HL-60/S4 treated with retinoic acid at 250 ng/mL for 4 days and 3 days (cell line): ENCODE results near the gene KCNQ1OT1.
"Not testable (repeated sequence)": the region's sequence is repeated elsewhere in the genome, so short reads cannot be mapped to it uniquely, and the experiment has no call there.

ENCODE experiments used
- in situ Hi-C: fragments of 300-500 bp; cut with MboI; formaldehyde crosslinking; loops from 2 replicates; pipeline ENCODE4 v1.7.0; 2022; ENCODE audit warnings: low sequenced_read_pairs

The KCNQ1OT1 gene

GRCh38 chr11:2655016-2655719 lies 44.6 kb downstream of the KCNQ1OT1 start:
- in situ Hi-C loops = no loop called here

- in situ Hi-C loops = no loop called here
These were observed 45.7 kb downstream of the KCNQ1OT1 start for GRCh38 chr11:2653930-2654739.

GRCh38 chr11:2653198-2653551 lies 46.6 kb downstream of the KCNQ1OT1 start:
- in situ Hi-C loops = no loop called here

- in situ Hi-C loops = no loop called here
These were observed 47.2 kb downstream of the KCNQ1OT1 start for GRCh38 chr11:2652333-2653197.

GRCh38 chr11:2651826-2652271 lies 47.9 kb downstream of the KCNQ1OT1 start:
- in situ Hi-C loops = no loop called here

- in situ Hi-C loops = no loop called here
These were observed 48.7 kb downstream of the KCNQ1OT1 start for GRCh38 chr11:2651054-2651617.

- in situ Hi-C loops = no loop called here
These were observed 49.4 kb downstream of the KCNQ1OT1 start for GRCh38 chr11:2650343-2650867.

GRCh38 chr11:2649848-2650247 lies 49.9 kb downstream of the KCNQ1OT1 start:
- in situ Hi-C loops = no loop called here

- in situ Hi-C loops = no loop called here
These were observed 50.4 kb downstream of the KCNQ1OT1 start for GRCh38 chr11:2649400-2649799.

GRCh38 chr11:2647953-2648352 lies 51.8 kb downstream of the KCNQ1OT1 start:
- in situ Hi-C loops = no loop called here

- in situ Hi-C loops = no loop called here
These were observed 52.6 kb downstream of the KCNQ1OT1 start for GRCh38 chr11:2647167-2647566.

GRCh38 chr11:2645779-2646118 lies 54.0 kb downstream of the KCNQ1OT1 start:
- in situ Hi-C loops = no loop called here

- in situ Hi-C loops = no loop called here
These were observed 54.7 kb downstream of the KCNQ1OT1 start for GRCh38 chr11:2644844-2645778.

GRCh38 chr11:2643746-2644145 lies 56.0 kb downstream of the KCNQ1OT1 start:
- in situ Hi-C loops = no loop called here

- in situ Hi-C loops = no loop called here
These were observed 58.2 kb downstream of the KCNQ1OT1 start for GRCh38 chr11:2641623-2642022.

- in situ Hi-C loops = not testable (repeated sequence)
These were observed 60.0 kb downstream of the KCNQ1OT1 start for GRCh38 chr11:2639763-2640162.

GRCh38 chr11:2631161-2631560 lies 68.6 kb downstream of the KCNQ1OT1 start:
- in situ Hi-C loops = no loop called here

GRCh38 chr11:2630679-2631078 lies 69.1 kb downstream of the KCNQ1OT1 start:
- in situ Hi-C loops = no loop called here

- in situ Hi-C loops = no loop called here
These were observed 74.6 kb downstream of the KCNQ1OT1 start for GRCh38 chr11:2625183-2625582.

- in situ Hi-C loops = no loop called here
These were observed 77.9 kb downstream of the KCNQ1OT1 start for GRCh38 chr11:2621894-2622293.
